T-helper 9 cell (primary cell): ENCODE results near the gene ATP6V1G1.
"Not testable (repeated sequence)": the region's sequence is repeated elsewhere in the genome, so short reads cannot be mapped to it uniquely, and the experiment has no call there.

Experiments used
- DNase-seq: peaks from one replicate; pipeline ENCODE4 v3.0.0-alpha.2; 2020

Gene ATP6V1G1

DNA sequence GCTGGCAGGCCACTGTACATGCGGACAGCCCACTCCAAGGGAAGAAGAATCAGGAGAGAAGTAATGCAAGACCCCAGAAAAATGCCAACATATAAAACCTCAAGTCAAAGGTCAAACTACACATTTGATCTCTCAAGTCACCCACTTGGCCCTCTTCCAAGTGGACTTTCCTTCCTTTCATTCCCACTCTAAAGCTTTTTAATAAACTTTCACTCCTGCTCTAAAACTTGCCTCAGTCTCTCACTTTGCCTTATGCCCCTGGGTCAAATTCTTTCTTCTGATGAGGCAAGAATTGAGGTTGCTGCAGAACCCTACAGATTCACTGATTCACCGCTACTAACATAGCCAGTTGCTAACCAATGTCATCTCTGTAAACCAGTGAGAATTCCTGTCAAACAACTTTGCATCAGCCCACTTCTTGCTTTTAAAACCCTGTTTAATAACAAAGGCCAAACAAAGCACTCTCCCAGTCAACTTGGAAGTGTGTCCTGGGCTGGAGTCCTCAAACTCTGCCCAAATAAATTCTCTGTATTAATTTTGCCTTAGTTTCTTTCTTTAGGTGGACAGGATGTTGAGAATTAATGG lies 6.9 kb upstream of the ATP6V1G1 start:
- DNase-seq = no peak

DNA sequence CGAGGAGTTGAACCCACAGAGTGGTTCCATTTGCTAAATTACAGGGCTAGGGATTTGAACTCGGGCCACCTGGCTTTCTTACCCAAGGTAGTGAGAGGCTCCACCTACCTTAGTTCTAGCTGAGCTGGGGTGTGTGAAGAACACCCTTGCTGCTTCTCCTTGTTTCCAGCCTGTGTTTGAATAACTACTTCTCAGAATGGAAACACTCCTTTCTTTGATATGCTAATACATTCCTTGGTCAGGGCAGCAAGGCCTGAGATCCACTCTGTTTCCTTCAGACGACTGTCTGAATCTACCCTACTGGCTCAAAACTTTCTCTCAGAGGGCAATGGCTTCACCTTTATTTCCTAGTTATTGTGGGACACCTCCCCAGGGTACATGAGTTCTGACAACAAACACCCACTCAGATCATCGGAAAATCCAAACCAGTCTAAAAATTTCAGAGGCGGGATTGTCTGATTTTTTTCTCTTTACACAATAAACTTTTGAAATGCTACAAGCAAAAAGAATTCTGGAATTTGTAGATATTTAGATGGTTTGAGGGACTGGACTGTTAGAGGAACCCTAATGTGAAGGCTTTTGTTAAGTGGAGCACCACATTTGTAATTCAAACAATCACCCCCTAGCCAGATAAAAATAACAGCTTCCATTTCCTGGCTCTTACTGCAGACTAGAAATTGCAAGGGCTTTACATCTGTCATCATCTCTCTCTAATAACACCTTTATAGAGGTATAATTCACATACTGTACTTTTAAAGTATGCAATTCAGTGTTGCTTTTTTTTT lies 4.0 kb upstream of the ATP6V1G1 start:
- no peak for DNase-seq

DNA sequence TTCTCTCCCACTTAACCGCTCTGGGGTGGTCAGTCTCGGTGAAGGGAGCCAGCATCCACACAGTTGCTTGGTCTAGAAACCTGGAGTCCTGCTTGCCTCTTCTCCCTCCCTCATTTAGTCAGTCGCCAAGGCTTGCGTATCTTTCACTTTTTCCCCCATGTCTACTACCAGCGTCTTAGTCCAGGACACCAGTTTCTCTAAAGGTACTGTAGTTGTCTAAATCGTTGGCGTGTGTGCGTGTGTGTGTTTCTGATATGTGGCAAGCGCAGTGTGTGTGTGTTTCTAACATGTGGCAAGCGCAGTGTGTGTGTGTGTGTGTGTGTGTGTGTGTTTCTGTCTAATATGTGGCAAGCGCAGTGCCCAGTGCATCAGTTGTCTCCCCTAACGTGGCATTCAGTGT lies 641 bp downstream of the ATP6V1G1 start:
- no peak for DNase-seq

DNA sequence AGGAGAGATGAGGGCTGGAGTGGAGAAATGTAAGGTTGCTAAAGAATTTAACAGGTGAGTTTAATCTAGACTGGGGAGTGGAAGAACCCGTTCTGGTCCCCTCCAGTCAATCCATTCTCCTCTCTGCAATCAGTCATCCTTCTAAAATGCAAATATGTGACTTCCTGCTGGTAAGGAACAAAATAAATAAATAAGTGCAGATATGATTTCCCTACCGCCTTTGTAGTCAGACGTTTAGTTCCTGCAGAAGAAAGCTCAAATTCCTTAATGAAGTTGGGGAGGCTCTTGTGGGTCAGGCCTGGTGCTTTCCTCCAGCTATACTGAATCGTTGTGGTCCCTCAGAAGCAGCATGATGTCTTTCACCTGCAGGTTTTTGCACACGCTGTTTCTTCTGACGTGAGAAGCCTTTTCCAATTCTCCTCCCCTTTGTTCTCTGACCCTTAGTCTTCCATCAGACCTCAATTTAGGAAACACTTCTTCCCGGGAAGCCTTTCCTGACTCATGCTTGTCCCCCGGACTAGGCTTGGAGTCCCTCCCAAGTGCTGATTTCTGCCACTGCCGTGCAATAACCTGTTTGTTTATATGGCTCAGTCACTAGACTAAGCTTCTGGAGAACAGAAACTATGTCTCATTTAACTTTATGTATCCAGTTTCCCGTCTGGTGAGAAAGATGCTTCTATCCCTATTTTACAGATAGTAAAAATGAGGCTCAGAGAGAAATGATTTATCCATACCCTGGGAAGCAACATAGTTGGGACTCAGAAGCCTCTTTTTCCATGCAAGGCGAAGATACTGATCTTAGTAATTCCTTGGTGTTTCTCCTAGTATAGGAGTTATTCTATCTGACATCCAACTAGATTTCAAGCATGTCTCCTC lies 1.3 kb downstream of the ATP6V1G1 start:
- DNase-seq = no peak

DNA sequence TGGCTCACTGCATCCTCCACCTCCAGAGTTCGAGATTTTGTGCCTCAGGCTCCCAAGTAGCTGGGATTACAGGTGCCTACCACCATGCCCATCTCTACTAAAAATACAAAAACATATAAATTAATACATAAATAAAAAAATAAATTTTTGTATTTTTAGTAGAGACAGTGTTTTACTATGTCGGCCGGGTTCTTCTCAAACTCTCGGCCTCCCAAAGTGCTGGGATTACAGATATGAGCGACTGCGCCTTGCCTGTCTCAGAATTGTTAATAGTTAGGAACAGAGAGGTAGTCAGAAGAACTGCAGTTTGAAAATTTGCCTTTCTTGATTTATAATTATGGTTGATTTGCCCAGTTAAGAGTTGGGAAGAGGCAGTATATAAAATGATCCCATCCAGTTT lies 2.8 kb downstream of the ATP6V1G1 start:
- DNase-seq = no peak

DNA sequence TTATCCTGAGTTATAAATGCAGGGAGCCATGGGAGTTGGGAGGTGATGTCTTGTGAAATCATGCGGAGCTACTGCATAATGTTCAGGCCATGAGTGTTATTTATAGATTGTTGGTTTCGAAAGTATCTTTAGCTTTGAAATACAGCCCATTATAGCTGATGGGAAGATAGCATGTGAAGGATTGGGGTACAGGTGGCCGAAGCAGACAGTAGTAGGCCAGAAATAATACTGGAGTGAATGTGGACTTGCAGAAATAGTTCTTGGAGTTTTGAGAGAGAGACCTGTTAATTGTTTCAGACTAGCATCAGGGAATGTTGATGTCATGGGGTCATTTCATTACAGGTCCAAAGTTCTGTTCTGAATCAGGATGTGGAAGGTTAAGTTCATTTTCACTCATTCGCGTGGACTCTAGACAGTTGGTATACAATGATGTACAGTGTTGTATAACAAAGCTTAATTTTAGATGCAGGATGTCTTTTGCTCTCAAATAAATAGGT lies 3.8 kb downstream of the ATP6V1G1 start:
- DNase-seq = no peak

DNA sequence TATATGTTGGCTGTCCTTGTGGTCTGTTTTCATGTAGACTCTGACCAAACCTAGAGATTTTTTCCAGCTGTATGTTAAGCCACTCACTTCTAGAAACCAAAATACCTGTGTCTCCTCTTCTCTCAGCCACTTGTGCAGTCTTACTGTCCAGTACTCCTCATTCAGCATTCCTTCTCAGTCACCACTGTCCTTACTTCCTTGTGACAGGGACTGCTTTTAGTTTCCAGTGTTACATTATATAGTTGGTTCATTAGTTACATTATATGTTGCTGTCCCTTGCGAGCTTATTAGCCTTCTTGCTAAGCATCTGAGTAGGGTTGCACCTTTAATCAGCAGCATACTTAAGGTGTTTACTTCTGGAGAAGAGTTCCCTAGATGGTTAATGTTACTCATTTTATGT lies 4.3 kb downstream of the ATP6V1G1 start:
- no peak for DNase-seq

DNA sequence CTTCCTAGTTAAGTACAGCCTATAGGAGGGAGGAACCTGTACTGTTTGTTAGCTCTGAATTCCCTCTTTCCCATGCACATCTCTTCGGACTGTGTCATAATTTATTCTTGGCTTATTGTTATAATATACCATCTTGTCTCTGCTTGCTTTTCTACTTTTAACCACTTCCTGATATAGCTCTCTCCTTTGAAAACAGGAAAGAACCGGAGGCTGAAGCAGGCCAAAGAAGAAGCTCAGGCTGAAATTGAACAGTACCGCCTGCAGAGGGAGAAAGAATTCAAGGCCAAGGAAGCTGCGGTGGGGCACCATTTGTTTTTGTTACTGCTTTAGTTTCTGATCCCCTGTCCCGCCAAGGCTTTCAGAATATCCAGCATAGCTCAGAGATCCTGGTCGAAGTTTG lies 4.8 kb downstream of the ATP6V1G1 start:
- DNase-seq = peak; percentile 35

DNA sequence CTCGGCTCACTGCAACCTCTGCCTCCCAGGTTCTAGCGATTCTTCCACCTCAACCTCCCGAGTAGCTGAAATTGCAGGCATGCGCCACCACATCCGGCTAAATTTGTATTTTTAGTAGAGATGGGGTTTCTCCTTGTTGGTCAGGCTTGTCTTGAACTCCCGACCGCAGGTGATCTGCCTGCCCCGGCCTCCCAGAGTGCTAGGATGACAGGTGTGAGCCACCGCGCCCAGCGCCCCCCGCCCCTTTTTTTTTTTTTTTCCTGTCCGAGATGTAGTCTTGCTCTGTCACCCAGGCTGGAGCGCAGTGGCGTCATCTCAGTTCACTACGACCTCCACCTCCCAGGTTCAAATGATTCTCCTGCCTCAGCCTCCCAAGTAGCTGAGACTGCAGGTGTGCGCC lies 6.6 kb downstream of the ATP6V1G1 start:
- DNase-seq = no peak

DNA sequence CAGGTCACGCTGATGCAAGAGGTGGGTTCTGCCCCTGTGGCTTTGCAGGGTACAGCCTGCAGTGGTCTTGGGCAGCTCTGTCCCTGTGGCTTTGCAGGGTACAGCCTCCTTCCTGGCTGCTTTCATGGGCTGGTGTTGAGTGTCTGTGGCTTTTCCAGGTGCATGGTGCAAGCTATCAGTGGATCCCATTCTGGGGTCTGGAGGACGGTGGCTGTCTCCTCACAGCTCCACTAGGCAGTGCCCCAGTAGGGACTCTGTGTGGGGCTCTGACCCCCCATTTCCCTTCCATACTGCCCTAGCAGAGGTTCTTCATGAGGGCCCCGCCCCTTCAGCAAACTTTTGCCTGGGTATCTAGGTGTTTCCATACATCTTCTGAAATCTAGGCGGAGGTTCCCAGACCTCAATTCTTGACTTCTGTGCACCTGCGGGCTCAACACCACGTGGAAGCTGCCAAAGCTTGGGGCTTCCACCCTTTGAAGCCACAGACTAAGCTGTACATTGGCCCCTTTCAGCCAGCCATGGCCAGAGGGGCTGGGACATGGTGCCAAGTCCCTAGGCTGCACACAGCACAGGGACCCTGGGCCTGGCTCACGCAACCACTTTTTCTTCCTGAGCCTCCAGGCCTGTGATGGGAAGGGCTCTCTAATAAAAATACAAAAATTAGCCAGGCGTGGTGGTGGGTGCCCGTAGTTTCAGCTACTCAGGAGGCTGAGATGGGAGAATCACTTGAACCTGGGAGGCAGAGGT lies 13.1 kb downstream of the ATP6V1G1 start:
- not testable (repeated sequence) for DNase-seq

DNA sequence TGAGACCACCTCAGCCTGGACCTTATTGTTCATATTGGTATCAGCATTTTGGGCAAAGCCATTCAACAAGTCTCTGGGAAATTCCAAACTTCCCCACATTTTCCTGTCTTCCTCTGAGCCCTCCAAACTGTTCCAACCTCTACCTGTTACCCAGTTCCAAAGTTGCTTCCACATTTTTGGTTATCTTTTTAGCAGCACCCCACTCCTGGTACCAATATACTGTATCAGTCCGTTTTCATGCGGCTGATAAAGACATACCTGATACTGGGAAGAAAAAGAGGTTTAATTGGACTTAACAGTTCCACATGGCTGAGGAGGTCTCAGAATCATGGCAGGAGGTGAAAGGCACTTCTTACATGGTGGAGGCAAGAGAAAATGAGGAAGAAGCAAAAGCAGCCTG lies 14.2 kb downstream of the ATP6V1G1 start:
- not testable (repeated sequence) for DNase-seq

DNA sequence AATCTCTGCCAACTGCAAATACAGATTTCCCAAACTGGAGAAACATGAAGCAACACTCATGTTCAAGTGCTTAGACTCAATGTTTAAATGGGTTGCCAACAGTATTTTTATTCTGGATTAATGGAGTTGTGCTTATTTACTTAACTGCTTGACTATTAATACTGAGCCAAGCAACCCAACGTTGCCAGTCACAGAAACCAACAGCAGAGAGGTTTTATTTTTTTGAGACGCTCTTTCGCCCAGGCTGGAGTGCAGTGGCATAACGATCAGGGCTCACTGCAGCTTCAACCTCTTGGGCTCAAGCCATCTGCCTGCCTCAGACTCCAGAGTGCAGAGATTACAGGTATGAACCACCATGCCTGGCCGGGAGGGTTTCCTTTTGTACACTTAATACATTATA lies 15.1 kb downstream of the ATP6V1G1 start:
- DNase-seq = no peak

DNA sequence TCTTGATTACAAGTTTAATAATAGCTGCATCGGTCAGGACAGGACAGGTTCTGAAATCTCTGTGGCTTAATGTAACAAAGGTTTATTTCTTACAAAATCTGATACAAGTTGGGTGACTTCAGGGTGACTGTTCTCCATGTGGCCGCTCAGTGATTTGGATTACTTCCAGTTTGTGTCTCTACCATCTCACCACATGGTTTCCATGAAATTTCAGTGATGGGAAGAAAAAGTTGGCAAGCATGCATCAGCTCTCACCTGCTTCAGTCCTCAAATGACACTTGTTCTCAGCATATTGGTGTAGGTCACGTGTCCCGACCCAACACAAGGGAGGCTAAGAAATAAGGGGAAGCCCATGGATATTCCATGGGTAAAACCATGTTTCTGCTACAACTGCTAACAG lies 15.7 kb downstream of the ATP6V1G1 start:
- no peak for DNase-seq

DNA sequence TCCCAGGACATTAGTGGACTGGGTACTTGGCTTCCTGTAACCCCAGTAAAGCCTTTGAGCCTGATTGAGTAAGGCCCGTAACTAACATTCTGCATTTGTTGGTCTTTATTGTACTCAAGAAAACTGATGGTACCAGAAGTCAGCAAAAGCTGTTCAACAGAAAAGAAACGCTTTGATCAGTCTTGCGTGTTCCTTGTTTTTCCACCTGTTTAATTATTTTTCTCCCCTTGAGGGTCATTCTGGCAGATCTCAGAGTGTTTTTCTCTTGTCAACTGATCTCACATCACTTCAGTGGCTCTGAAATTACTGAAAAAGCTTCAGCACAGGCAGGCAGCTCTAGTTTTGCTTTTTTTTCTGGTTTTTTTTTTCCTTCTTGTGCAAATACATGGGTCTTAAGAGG lies 17.4 kb downstream of the ATP6V1G1 start:
- no peak for DNase-seq

DNA sequence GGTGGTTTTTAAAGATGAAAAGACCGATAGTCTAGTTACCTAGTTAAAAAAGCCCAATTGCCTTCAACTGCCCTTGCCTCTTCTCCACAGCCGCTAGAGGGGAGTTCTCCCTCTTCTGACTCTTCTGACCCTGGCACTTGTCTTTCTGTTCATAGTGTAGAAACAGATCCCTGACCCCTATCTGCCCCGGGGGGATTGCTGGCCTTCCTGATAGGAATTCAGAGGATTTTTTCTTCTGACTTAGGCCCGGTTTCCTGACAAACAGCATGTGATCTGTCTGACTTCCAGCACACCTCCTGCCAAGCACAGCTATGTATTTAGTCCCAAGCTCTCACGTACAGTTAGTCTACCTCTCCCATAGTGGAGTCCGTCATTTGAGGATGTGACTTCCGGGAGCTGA lies 18.5 kb downstream of the ATP6V1G1 start:
- DNase-seq = no peak

DNA sequence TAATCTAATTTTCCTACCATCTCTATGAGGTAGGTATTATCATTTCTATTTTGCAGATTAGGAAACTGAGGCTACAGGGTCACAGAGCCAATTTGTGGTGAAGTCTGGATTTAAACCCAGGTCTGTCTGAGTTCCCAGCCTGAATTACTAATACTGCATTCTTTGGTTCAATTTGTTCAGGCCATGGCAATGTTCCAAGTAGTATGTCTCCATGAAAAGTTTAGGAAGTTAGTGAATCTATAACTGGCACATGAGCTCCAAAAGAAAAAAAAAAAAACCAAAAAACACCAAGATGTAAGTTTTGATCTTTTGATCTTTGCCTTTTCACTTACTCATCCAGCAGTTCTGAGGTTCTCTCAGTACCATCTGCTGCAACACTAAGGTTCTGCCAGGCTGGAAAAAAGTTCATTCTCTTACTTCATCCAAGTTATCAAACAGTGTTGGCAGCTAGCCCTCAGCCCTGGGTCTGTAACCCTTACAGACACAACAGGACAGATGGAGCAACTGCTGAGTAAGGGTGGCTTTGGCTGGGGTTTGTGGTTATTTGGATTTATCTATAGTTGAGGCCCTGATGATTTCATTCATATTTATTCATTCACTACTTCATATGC lies 19.1 kb downstream of the ATP6V1G1 start:
- DNase-seq = no peak

DNA sequence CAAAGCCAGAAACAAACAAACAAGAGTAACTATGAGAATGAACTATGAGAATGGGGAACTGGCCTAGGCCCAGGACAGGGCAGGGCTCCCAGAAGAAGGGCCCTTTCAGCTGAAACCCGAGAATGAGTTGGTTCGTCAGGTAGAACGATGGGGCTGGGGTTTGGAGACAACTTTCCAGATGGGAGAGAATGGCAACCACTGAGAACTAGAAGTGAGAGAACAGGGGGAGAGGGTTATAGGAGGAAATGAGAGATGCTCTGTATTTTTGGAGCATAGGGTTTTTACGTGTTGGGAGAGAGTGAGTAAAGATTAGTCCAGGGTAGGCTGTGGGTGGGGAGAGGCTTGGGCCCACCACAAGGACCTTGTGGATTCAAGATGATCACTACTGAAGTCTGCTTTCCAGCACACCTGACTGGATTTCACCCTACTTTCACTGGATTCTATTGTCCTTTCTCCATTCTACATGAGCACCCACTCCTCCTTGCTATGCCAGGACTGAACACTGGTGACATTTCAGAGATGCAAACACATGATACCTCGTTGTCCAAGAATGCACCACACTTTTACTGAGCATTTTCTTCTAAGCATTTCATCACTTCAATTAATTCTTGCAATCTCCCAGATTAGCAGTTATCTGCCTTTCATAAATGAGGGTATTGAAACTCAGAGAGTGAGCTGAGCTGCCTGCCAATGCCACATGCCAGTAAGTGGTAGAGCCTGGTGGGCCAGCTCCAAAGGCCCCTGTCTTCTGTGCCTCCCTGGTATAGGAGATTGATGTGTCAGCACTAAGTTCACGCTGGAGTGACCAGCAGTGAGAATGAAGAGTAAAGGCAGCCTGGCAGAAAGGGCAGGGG lies 20.3 kb downstream of the ATP6V1G1 start:
- no peak for DNase-seq

DNA sequence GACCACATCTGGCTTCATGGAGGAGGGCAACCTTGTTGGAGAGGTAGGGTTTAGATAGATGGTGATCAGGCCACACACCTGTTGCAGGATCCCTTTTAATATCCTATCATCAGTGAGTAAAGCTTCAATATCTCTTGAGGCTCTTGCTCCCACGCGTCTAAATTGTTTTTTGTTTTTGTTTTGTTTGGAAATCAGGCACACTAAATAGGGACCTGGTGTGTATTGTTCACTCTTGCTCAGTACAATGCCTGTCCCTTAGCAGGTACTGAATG lies 20.9 kb downstream of the ATP6V1G1 start:
- no peak for DNase-seq

DNA sequence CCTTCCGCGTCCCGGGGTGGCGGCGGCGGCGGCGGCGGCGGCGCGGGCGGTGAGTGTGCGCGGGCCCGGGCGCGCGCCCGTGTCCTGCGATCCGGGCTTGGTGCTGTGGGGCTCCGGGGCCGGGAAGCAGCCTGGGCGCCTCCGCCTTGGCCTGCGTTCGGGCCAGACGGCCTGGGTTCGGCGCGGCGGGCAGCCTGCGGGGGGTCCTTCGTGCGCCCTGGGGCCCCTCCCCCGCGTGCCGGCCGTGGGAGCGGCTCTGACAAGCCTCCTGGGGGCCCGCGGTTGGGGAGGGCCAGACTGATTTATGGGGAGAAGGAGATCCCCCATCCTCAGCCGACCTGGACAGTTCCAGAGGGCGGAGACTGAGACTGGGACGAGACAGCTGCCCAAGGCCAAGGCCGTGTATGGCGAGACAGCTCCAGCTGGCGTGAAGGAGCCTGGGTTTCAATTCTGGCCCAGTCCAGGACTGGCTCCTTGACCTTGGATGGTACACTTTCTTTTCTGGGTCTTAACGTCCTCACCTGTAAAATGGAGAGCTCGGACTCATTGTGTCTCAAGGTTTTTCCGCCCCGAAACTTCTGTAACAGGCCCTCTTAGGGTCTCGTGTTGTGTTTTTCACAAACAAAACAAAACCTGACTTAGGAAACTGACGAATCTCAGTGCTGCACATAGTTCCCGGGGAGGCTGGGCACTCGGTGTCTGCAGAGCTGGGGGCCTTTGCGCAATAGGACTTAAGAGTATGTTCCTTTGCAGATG lies 24.1 kb downstream of the ATP6V1G1 start:
- peak; percentile 32 for DNase-seq

DNA sequence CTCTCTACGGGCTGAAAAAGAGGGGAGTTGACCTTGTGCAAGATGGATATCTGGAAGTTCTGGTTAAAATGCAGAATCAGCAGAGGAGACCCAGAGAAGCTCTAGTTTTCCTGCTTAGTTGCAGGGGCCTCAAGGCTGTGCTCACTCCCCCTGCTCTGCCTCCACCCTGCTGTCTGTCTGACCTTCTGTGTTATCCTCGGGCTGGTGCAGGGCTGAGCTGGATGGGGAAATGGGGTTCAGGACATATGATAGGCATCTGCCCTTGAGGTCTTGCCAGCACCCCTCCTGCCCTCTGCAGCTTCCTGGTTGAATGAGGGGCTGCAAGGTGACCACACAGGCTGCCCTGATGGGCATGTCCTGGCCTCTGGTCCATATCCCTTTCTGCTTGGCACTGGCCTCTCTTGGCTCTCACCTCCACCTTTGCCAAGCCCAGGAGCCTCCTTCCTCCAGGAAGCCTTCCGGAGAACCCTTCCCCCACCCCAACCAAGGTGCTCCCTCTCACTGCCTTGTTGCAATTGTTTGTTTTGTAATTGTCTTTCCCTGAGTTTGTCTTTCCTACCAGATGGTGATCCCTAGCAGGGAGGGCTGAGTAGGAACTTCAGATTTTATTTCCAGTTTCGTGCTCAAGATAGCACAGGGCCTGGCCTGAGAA lies 24.8 kb downstream of the ATP6V1G1 start:
- DNase-seq = no peak
